ENCODE data around the gene MED16.

Gene MED16

GRCh38 chr19:939922-940321 is 46.9 kb upstream of the MED16 start:
- Histone ChIP-seq H3K36me3 (peaks cover 59% of the 10 kb centered on the region), H3K27me3 (no peaks in the 10 kb centered on the region), H3K4me3 (ENCODE audit: low read depth in 1 of 2, low read length in 1 of 2) (peak overlapping the region in 1 of 2 experiments; percentile 65), H3K4me1 (ENCODE audit: control insufficient read depth in 1 of 2, insufficient read depth in 1 of 2, low read depth in 1 of 2, low read length in 1 of 2) (peaks cover 26 to 59% of the 10 kb centered on the region in 2 experiments), H3K9me3 (no peaks in the 10 kb centered on the region), H3K27ac (peak overlapping the region; percentile 65)
- TF ChIP-seq CTCF (IDR thresholded peaks at IDR 0.05), result no peak

DNA sequence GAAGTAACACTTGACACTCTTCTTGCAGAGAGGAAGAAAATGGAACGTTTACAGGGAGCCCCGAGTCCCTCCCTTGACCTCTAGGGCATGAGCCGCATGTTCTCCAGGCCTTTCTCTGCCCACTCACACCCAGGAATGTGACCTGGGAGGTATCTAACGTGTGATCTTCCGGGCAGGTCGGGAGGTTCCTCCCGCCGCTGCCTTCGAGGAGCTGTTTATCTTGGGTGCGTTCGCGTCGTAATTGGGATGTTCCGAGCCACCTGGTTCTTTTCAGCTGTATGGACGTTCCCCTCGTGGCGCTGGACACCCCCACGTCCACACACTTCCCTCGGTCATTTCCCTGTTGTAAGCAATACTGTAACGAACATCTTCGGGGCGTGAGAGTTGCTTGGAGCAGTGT is 46.5 kb upstream of the MED16 start:
- no peak for TF ChIP-seq CTCF (IDR thresholded peaks at IDR 0.05)
- Histone ChIP-seq H3K9me3 (no peaks in the 10 kb centered on the region), H3K27ac (no peak overlapping the region), H3K4me3 (ENCODE audit: low read depth in 1 of 2, low read length in 1 of 2) (no peak overlapping the region), H3K27me3 (no peaks in the 10 kb centered on the region), H3K36me3 (peaks cover 60% of the 10 kb centered on the region), H3K4me1 (ENCODE audit: control insufficient read depth in 1 of 2, insufficient read depth in 1 of 2, low read depth in 1 of 2, low read length in 1 of 2) (peaks cover 30 to 61% of the 10 kb centered on the region in 2 experiments)

- TF ChIP-seq CTCF (IDR thresholded peaks at IDR 0.05), result no peak
- H3K27ac ChIP-seq, result peak overlapping the region; percentile 35
- H3K36me3 ChIP-seq, result peaks cover 62% of the 10 kb centered on the region
- H3K4me1 ChIP-seq (ENCODE audit: control insufficient read depth in 1 of 2, insufficient read depth in 1 of 2, low read depth in 1 of 2, low read length in 1 of 2), result peaks cover 41 to 72% of the 10 kb centered on the region in 2 experiments
- no peak overlapping the region for H3K4me3 ChIP-seq (ENCODE audit: low read depth in 1 of 2, low read length in 1 of 2)
- no peaks in the 10 kb centered on the region for H3K9me3 ChIP-seq
- H3K27me3 ChIP-seq, result no peaks in the 10 kb centered on the region
Observed at GRCh38 chr19:938233-938923, 45.4 kb upstream of the MED16 start.

- H3K4me1 ChIP-seq (ENCODE audit: control insufficient read depth in 1 of 2, insufficient read depth in 1 of 2, low read depth in 1 of 2, low read length in 1 of 2), result peaks cover 52 to 83% of the 10 kb centered on the region in 2 experiments
- no peak for TF ChIP-seq CTCF (IDR thresholded peaks at IDR 0.05)
- H3K27me3 ChIP-seq, result no peaks in the 10 kb centered on the region
Observed at GRCh38 chr19:937259-937694, 44.3 kb upstream of the MED16 start.

GRCh38 chr19:936175-936546 is 43.2 kb upstream of the MED16 start:
- TF ChIP-seq CTCF (IDR thresholded peaks at IDR 0.05), result no peak
- Histone ChIP-seq H3K27me3 (no peaks in the 10 kb centered on the region), H3K9me3 (no peaks in the 10 kb centered on the region), H3K4me3 (ENCODE audit: low read depth in 1 of 2, low read length in 1 of 2) (no peak overlapping the region), H3K36me3 (peaks cover 67% of the 10 kb centered on the region), H3K4me1 (ENCODE audit: control insufficient read depth in 1 of 2, insufficient read depth in 1 of 2, low read depth in 1 of 2, low read length in 1 of 2) (peaks cover 57 to 78% of the 10 kb centered on the region in 2 experiments), H3K27ac (no peak overlapping the region)

More at GRCh38 chr19:937259-937694, 44.3 kb upstream of the MED16 start:
- peaks cover 63% of the 10 kb centered on the region for H3K36me3 ChIP-seq
- H3K4me3 ChIP-seq (ENCODE audit: low read depth in 1 of 2, low read length in 1 of 2), result no peak overlapping the region
- H3K9me3 ChIP-seq, result no peaks in the 10 kb centered on the region
- H3K27ac ChIP-seq, result peak overlapping the region; percentile 29

All from neutrophil (primary cell).